ENCODE measurements around the gene PTPRU. TPM values are rescaled to one million over a fixed set of nuclear protein-coding genes. Genes with fewer than 3 reads are reported as not detected.

The PTPRU gene
- total and polyA plus RNA-seq, 2 experiments from 2014 or later: 8.0 to 105 TPM

GRCh38 chr1:29245261-29245660 is 8.9 kb downstream of the PTPRU start:
- Histone ChIP-seq H2AFZ (no peak overlapping the region), H3K79me2 (replicated peaks; ENCODE audit: insufficient read depth) (peaks cover 10% of the 10 kb centered on the region; the same call in 1 of the 2 replicates)
- ATAC-seq: no peak

More at GRCh38 chr1:29245261-29245660, 8.9 kb downstream of the PTPRU start:
- H3K4me3 Mint-ChIP-seq: no peak overlapping the region
- no peaks in the 10 kb centered on the region; the same call in 1 of the 2 replicates for H4K20me1 ChIP-seq (replicated peaks; ENCODE audit: insufficient read depth)
- no peak overlapping the region for H3K27ac ChIP-seq (ENCODE audit: low read depth)
- TF ChIP-seq, protein P1, sequence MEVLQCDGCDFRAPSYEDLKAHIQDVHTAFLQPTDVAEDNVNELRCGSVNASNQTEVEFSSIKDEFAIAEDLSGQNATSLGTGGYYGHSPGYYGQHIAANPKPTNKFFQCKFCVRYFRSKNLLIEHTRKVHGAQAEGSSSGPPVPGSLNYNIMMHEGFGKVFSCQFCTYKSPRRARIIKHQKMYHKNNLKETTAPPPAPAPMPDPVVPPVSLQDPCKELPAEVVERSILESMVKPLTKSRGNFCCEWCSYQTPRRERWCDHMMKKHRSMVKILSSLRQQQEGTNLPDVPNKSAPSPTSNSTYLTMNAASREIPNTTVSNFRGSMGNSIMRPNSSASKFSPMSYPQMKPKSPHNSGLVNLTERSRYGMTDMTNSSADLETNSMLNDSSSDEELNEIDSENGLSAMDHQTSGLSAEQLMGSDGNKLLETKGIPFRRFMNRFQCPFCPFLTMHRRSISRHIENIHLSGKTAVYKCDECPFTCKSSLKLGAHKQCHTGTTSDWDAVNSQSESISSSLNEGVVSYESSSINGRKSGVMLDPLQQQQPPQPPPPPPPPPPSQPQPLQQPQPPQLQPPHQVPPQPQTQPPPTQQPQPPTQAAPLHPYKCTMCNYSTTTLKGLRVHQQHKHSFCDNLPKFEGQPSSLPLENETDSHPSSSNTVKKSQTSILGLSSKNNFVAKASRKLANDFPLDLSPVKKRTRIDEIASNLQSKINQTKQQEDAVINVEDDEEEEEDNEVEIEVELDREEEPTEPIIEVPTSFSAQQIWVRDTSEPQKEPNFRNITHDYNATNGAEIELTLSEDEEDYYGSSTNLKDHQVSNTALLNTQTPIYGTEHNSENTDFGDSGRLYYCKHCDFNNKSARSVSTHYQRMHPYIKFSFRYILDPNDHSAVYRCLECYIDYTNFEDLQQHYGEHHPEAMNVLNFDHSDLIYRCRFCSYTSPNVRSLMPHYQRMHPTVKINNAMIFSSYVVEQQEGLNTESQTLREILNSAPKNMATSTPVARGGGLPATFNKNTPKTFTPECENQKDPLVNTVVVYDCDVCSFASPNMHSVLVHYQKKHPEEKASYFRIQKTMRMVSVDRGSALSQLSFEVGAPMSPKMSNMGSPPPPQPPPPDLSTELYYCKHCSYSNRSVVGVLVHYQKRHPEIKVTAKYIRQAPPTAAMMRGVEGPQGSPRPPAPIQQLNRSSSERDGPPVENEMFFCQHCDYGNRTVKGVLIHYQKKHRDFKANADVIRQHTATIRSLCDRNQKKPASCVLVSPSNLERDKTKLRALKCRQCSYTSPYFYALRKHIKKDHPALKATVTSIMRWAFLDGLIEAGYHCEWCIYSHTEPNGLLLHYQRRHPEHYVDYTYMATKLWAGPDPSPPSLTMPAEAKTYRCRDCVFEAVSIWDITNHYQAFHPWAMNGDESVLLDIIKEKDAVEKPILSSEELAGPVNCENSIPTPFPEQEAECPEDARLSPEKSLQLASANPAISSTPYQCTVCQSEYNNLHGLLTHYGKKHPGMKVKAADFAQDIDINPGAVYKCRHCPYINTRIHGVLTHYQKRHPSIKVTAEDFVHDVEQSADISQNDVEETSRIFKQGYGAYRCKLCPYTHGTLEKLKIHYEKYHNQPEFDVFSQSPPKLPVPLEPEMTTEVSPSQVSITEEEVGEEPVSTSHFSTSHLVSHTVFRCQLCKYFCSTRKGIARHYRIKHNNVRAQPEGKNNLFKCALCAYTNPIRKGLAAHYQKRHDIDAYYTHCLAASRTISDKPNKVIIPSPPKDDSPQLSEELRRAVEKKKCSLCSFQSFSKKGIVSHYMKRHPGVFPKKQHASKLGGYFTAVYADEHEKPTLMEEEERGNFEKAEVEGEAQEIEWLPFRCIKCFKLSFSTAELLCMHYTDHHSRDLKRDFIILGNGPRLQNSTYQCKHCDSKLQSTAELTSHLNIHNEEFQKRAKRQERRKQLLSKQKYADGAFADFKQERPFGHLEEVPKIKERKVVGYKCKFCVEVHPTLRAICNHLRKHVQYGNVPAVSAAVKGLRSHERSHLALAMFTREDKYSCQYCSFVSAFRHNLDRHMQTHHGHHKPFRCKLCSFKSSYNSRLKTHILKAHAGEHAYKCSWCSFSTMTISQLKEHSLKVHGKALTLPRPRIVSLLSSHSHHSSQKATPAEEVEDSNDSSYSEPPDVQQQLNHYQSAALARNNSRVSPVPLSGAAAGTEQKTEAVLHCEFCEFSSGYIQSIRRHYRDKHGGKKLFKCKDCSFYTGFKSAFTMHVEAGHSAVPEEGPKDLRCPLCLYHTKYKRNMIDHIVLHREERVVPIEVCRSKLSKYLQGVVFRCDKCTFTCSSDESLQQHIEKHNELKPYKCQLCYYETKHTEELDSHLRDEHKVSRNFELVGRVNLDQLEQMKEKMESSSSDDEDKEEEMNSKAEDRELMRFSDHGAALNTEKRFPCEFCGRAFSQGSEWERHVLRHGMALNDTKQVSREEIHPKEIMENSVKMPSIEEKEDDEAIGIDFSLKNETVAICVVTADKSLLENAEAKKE (CRISPR knock-in tag; IDR thresholded peaks at IDR 0.05): no peak
- TF ChIP-seq ZNF331 (CRISPR knock-in tag; IDR thresholded peaks at IDR 0.05; ENCODE audit: low read depth) (no peak), NANOG (IDR thresholded peaks at IDR 0.05; ENCODE audit: borderline replicate concordance) (no peak), POLR2AphosphoS5 (IDR thresholded peaks at IDR 0.05; ENCODE audit: low read depth) (no peak), EZH2phosphoT487 (IDR thresholded peaks at IDR 0.05; ENCODE audit: unreplicated experiment) (no peak), EZH2 (IDR thresholded peaks at IDR 0.05; ENCODE audit: low read depth, unreplicated experiment) (no peak), ZNF114 (CRISPR knock-in tag; IDR thresholded peaks at IDR 0.05) (no peak), CTCF (conservative IDR thresholded peaks at IDR 0.05; ENCODE audit: low read depth in 2 of 2) (no peak), JUNB (IDR thresholded peaks at IDR 0.05; ENCODE audit: unreplicated experiment) (no peak), CREB1 (CRISPR knock-in tag; IDR thresholded peaks at IDR 0.05; ENCODE audit: low read depth) (no peak), STAT1 (IDR thresholded peaks at IDR 0.05; ENCODE audit: unreplicated experiment) (no peak)
- TF ChIP-seq, protein P2, sequence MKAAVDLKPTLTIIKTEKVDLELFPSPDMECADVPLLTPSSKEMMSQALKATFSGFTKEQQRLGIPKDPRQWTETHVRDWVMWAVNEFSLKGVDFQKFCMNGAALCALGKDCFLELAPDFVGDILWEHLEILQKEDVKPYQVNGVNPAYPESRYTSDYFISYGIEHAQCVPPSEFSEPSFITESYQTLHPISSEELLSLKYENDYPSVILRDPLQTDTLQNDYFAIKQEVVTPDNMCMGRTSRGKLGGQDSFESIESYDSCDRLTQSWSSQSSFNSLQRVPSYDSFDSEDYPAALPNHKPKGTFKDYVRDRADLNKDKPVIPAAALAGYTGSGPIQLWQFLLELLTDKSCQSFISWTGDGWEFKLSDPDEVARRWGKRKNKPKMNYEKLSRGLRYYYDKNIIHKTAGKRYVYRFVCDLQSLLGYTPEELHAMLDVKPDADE (IDR thresholded peaks at IDR 0.05): no peak
- TF ChIP-seq, protein P3, sequence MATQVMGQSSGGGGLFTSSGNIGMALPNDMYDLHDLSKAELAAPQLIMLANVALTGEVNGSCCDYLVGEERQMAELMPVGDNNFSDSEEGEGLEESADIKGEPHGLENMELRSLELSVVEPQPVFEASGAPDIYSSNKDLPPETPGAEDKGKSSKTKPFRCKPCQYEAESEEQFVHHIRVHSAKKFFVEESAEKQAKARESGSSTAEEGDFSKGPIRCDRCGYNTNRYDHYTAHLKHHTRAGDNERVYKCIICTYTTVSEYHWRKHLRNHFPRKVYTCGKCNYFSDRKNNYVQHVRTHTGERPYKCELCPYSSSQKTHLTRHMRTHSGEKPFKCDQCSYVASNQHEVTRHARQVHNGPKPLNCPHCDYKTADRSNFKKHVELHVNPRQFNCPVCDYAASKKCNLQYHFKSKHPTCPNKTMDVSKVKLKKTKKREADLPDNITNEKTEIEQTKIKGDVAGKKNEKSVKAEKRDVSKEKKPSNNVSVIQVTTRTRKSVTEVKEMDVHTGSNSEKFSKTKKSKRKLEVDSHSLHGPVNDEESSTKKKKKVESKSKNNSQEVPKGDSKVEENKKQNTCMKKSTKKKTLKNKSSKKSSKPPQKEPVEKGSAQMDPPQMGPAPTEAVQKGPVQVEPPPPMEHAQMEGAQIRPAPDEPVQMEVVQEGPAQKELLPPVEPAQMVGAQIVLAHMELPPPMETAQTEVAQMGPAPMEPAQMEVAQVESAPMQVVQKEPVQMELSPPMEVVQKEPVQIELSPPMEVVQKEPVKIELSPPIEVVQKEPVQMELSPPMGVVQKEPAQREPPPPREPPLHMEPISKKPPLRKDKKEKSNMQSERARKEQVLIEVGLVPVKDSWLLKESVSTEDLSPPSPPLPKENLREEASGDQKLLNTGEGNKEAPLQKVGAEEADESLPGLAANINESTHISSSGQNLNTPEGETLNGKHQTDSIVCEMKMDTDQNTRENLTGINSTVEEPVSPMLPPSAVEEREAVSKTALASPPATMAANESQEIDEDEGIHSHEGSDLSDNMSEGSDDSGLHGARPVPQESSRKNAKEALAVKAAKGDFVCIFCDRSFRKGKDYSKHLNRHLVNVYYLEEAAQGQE (IDR thresholded peaks at IDR 0.05; ENCODE audit: unreplicated experiment): no peak
- H3K9me2 ChIP-seq (ENCODE audit: insufficient read depth): no peaks in the 10 kb centered on the region
- DNase-seq (ENCODE audit: low spot score): no peak
- H3K4me1 Mint-ChIP-seq: peaks cover 36% of the 10 kb centered on the region
- H3K36me3 ChIP-seq (ENCODE audit: insufficient read depth): no peaks in the 10 kb centered on the region
- peaks cover 22% of the 10 kb centered on the region for H3K4me1 ChIP-seq (ENCODE audit: insufficient read depth)
- no peak overlapping the region for H3K4me2 ChIP-seq
- no peak overlapping the region for H3K4me3 ChIP-seq
- H3K9me3 Mint-ChIP-seq: no peaks in the 10 kb centered on the region; the same call in 2 of the 3 replicates
- no peak overlapping the region for H3K27ac Mint-ChIP-seq
- H3K36me3 Mint-ChIP-seq (ENCODE audit: low read depth): no peaks in the 10 kb centered on the region; the same call in 2 of the 3 replicates
- H3F3A ChIP-seq (replicated peaks; ENCODE audit: low read depth): no peaks in the 10 kb centered on the region
- H3K27me3 Mint-ChIP-seq (ENCODE audit: insufficient read depth, low read depth, poor library complexity): peaks cover 14% of the 10 kb centered on the region
- no peaks in the 10 kb centered on the region for H3K27me3 ChIP-seq (ENCODE audit: insufficient read depth)

Data from GM23338 (cell line).